ENCODE results near the gene PGM1. TPM values are rescaled to one million over a fixed set of nuclear protein-coding genes. Genes with fewer than 3 reads are reported as not detected.

Gene PGM1
- total and polyA plus RNA-seq, 2 of the 4 experiments (the other 2 are of a cell fraction): 42.6 to 94.5 TPM

DNA sequence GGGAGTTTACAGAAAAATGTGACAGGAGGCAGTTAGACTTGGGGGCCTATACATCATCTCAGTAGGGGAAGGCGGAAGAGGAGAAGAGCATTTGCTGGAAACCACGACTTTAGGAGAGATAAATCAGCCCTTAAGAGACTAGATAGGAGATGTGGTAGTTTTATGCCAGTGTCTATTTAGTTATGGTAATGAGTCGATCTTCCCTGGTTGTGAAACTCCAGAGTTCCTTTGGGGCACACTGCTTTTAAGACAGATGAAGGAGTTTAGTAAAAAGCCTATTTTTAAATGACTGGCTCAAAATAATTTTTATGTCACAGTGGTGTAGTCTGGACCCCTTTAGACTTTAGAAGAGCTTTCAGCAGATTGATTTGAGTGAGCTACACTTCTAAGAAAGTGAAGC is 7.8 kb downstream of the PGM1 start:
- no peak overlapping the region for H4K91ac ChIP-seq (ENCODE audit: insufficient read depth, low read depth, low read length)
- no peaks in the 10 kb centered on the region for H3K9me3 ChIP-seq (ENCODE audit: control insufficient read depth, insufficient read depth, low read length)
- no peak overlapping the region for H2AK9ac ChIP-seq (replicated peaks; ENCODE audit: low read depth, low read length, poor library complexity)
- H3K23ac ChIP-seq (ENCODE audit: low read depth, low read length): no peak overlapping the region
- H2BK120ac ChIP-seq (ENCODE audit: low read depth, low read length): no peak overlapping the region
- dilution Hi-C loops (cut with HindIII; ENCODE audit: low sequenced_read_pairs, unreplicated experiment): no loop called here
- no peak overlapping the region for H3K56ac ChIP-seq (ENCODE audit: extremely low read depth, insufficient read depth, low read length)
- no peak for DNase-seq
- no TSS peak for BruUV-seq (replicated peaks)
- CTCF ChIA-PET: no interaction called here
- peaks cover 35 to 36% of the 10 kb centered on the region in 2 experiments for H3K79me1 ChIP-seq (ENCODE audit: low read depth in 1 of 2, low read length in 2 of 2)
- TF ChIP-seq, protein P1, sequence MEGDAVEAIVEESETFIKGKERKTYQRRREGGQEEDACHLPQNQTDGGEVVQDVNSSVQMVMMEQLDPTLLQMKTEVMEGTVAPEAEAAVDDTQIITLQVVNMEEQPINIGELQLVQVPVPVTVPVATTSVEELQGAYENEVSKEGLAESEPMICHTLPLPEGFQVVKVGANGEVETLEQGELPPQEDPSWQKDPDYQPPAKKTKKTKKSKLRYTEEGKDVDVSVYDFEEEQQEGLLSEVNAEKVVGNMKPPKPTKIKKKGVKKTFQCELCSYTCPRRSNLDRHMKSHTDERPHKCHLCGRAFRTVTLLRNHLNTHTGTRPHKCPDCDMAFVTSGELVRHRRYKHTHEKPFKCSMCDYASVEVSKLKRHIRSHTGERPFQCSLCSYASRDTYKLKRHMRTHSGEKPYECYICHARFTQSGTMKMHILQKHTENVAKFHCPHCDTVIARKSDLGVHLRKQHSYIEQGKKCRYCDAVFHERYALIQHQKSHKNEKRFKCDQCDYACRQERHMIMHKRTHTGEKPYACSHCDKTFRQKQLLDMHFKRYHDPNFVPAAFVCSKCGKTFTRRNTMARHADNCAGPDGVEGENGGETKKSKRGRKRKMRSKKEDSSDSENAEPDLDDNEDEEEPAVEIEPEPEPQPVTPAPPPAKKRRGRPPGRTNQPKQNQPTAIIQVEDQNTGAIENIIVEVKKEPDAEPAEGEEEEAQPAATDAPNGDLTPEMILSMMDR (conservative IDR thresholded peaks at IDR 0.05; ENCODE audit: low read depth, low read length): no peak
- TF ChIP-seq NFE2L2 (IDR thresholded peaks at IDR 0.05; ENCODE audit: low read depth, low read length): no peak
- no peak for TF ChIP-seq MAZ (IDR thresholded peaks at IDR 0.05; ENCODE audit: borderline replicate concordance, low read depth, low read length)
- TF ChIP-seq, protein P2, sequence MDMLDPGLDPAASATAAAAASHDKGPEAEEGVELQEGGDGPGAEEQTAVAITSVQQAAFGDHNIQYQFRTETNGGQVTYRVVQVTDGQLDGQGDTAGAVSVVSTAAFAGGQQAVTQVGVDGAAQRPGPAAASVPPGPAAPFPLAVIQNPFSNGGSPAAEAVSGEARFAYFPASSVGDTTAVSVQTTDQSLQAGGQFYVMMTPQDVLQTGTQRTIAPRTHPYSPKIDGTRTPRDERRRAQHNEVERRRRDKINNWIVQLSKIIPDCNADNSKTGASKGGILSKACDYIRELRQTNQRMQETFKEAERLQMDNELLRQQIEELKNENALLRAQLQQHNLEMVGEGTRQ (IDR thresholded peaks at IDR 0.05; ENCODE audit: low read depth, low read length): no peak
- TF ChIP-seq POLR2A (IDR thresholded peaks at IDR 0.05; ENCODE audit: low read depth, low read length): no peak
- TF ChIP-seq SMC3 (IDR thresholded peaks at IDR 0.05; ENCODE audit: low read depth, low read length): no peak
- no peak for TF ChIP-seq CHD1 (IDR thresholded peaks at IDR 0.05; ENCODE audit: low read depth, low read length)
- TF ChIP-seq, protein P3, sequence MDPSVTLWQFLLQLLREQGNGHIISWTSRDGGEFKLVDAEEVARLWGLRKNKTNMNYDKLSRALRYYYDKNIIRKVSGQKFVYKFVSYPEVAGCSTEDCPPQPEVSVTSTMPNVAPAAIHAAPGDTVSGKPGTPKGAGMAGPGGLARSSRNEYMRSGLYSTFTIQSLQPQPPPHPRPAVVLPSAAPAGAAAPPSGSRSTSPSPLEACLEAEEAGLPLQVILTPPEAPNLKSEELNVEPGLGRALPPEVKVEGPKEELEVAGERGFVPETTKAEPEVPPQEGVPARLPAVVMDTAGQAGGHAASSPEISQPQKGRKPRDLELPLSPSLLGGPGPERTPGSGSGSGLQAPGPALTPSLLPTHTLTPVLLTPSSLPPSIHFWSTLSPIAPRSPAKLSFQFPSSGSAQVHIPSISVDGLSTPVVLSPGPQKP (IDR thresholded peaks at IDR 0.05; ENCODE audit: borderline replicate concordance, low read depth, low read length): no peak
- no peak for TF ChIP-seq RAD21 (IDR thresholded peaks at IDR 0.05; ENCODE audit: low read length)
- TF ChIP-seq RCOR1 (IDR thresholded peaks at IDR 0.05; ENCODE audit: insufficient replicate concordance, low read length): no peak
- TF ChIP-seq MAFK (IDR thresholded peaks at IDR 0.05; ENCODE audit: low read depth, low read length): no peak
- no peak for TF ChIP-seq BHLHE40 (IDR thresholded peaks at IDR 0.05; ENCODE audit: low read depth, low read length)
- no peak for TF ChIP-seq CEBPB (IDR thresholded peaks at IDR 0.05; ENCODE audit: low read depth, low read length)
- TF ChIP-seq FOS (IDR thresholded peaks at IDR 0.05; ENCODE audit: low read depth, low read length): no peak
- no peak overlapping the region for H3K4ac ChIP-seq (ENCODE audit: low read depth, low read length)
- 0 out of 2 replicates have a peak, but pooled peaks cover 2% of the 10 kb centered on the region for H3K4me1 ChIP-seq (ENCODE audit: control insufficient read depth, insufficient read depth, low read length)
- no peak overlapping the region for H4K8ac ChIP-seq (ENCODE audit: low read depth in 2 of 2, low read length in 2 of 2)
- H3K27ac ChIP-seq (ENCODE audit: insufficient read depth, low read length): no peak overlapping the region
- H3K18ac ChIP-seq (ENCODE audit: low read depth, low read length): no peak overlapping the region
- POLR2A ChIA-PET (ENCODE audit: unreplicated experiment): no interaction called here
- H2BK20ac ChIP-seq (ENCODE audit: low read depth, low read length): no peak overlapping the region
- H3K4me2 ChIP-seq (ENCODE audit: low read depth, low read length): no peak overlapping the region
- H2AFZ ChIP-seq (replicated peaks; ENCODE audit: low read length, poor library complexity): no peak overlapping the region
- H3K4me3 ChIP-seq (ENCODE audit: insufficient read depth, low read depth, low read length): no peak overlapping the region
- no peak overlapping the region for H2BK15ac ChIP-seq (ENCODE audit: low read depth, low read length)
- H4K20me1 ChIP-seq (ENCODE audit: insufficient read depth, low read length): peaks cover 14% of the 10 kb centered on the region; the same call in 1 of the 2 replicates
- H3K9ac ChIP-seq (ENCODE audit: low read depth, low read length): no peak overlapping the region
- peak; percentile 49; the same call in 1 of the 2 replicates for ATAC-seq (ENCODE audit: low read depth)
- in situ Hi-C loops (cut with MboI; ENCODE audit: low sequenced_read_pairs): no loop called here
- no peak overlapping the region for H3K14ac ChIP-seq (replicated peaks; ENCODE audit: low read depth, low read length)
- H3K9me1 ChIP-seq (ENCODE audit: insufficient read depth, low read length): peaks cover 3% of the 10 kb centered on the region; the same call in 1 of the 2 replicates
- H2AK5ac ChIP-seq (ENCODE audit: low read depth, low read length): no peak overlapping the region
- H2BK5ac ChIP-seq (ENCODE audit: low read depth, low read length, poor library complexity, severe bottlenecking): no peak overlapping the region
- no peaks in the 10 kb centered on the region for H3K27me3 ChIP-seq (ENCODE audit: control insufficient read depth, insufficient read depth, low read length)
- intact Hi-C loops (cut with micrococcal nuclease): no loop called here
- no peak overlapping the region for H4K5ac ChIP-seq (ENCODE audit: low read depth, low read length)
- WGBS, 2 experiments (ENCODE audit: extremely low coverage in 2 of 2, insufficient read length in 1 of 2): no CpG with 5 or more reads among the region's 3 CpGs
- no peaks in the 10 kb centered on the region; the same call in 1 of the 2 replicates for H3K36me3 ChIP-seq (ENCODE audit: control insufficient read depth, insufficient read depth, low read length)

All from IMR-90 (cell line).